Uterus (tissue), 4 donors: Measurements from ENCODE around the gene SHQ1. TPM values are rescaled to one million over a fixed set of nuclear protein-coding genes. Genes with fewer than 3 reads are reported as not detected.

Experiments used
- DNase-seq, 2 donors: peaks; one replicate each; pipeline ENCODE4 v3.0.0-alpha.2; 2019 to 2020
- H3K27ac ChIP-seq, 2 donors: fragments of 200-600 bp; sonication (generic); 1 replicate in 1 of 2; 2 replicates in 1 of 2; pipeline ENCODE4 v1.5.1; 2016 to 2018
- H3K27me3 ChIP-seq, 2 donors: fragments of 200-600 bp; sonication (generic); one replicate each; pipeline ENCODE4 v1.5.1; 2018 to 2019; ENCODE audit warnings: control low read depth in 1 of 2
- H3K36me3 ChIP-seq, 2 donors: fragments of 200-600 bp; sonication (generic); one replicate each; pipeline ENCODE4 v1.5.1; 2019; ENCODE audit warnings: control low read depth in 1 of 2
- H3K4me1 ChIP-seq, 2 donors: fragments of 200-600 bp; sonication (generic); one replicate each; pipeline ENCODE4 v1.5.1; 2018 to 2019; ENCODE audit warnings: control low read depth in 1 of 2
- H3K4me3 ChIP-seq, 2 donors: fragments of 200-600 bp; sonication (generic); 1 replicate in 1 of 2; 2 replicates in 1 of 2; pipeline ENCODE4 v1.5.1; 2018 to 2019; ENCODE audit warnings: mild to moderate bottlenecking in 1 of 2
- H3K9me3 ChIP-seq, 2 donors: fragments of 200-600 bp; sonication (generic); one replicate each; pipeline ENCODE4 v1.5.1; 2019; ENCODE audit warnings: control low read depth in 1 of 2
- CTCF ChIP-seq, 4 experiments: fragments of 200-600 bp in 2 of 4; fragments of 450-650 bp in 2 of 4; sonication (generic) in 2 of 4; IDR thresholded peaks; one replicate each; pipeline ENCODE4 v1.5.1; 2016 to 2019; ENCODE audit warnings: antibody characterized with exemption in 4 of 4, mild to moderate bottlenecking in 2 of 4, moderate library complexity in 1 of 4
- POLR2A ChIP-seq, 2 donors: fragments of 450-650 bp; IDR thresholded peaks; one replicate each; pipeline ENCODE4 v1.6.1; 2016; ENCODE audit warnings: antibody characterized with exemption in 2 of 2, mild to moderate bottlenecking in 1 of 2, moderate library complexity in 1 of 2
- intact Hi-C: fragments of 100-400 bp; cut with DNase I; formaldehyde crosslinking; loops from one replicate; pipeline ENCODE4 v1.15.1; 2023; ENCODE audit warnings: low total_unique reads
- total RNA-seq, 4 donors: library from RNA; depleted of rRNA in 3 of 4; stranded (reverse); fragments of >200 nt in 3 of 4; gene quantifications; one replicate each; pipeline versions ENCODE4 v1.1.0 to v1.2.4, GENCODE V29; 2014 to 2023
- donor health status: DM: yes; HTN: yes; CAD: no.

Gene SHQ1
- total RNA-seq, 4 donors from 2014 or later: 8.2 to 30.9 (median 19.2) TPM

- no peak for TF ChIP-seq CTCF (IDR thresholded peaks at IDR 0.05)
- TF ChIP-seq POLR2A (IDR thresholded peaks at IDR 0.05): no peak
Measured at GRCh38 chr3:72802001-72802400, 46.2 kb downstream of the SHQ1 start.

GRCh38 chr3:72800869-72801268 lies 47.4 kb downstream of the SHQ1 start:
- DNase-seq: no peak
- H3K27ac ChIP-seq: no peak overlapping the region
- intact Hi-C loops: no loop called here
- H3K4me3 ChIP-seq: no peak overlapping the region
- H3K4me1 ChIP-seq: no peaks in the 10 kb centered on the region
- H3K27me3 ChIP-seq: no peaks in the 10 kb centered on the region
- TF ChIP-seq POLR2A (IDR thresholded peaks at IDR 0.05) (no peak), CTCF (IDR thresholded peaks at IDR 0.05) (no peak)
- H3K9me3 ChIP-seq: no peaks in the 10 kb centered on the region
- no peaks in the 10 kb centered on the region for H3K36me3 ChIP-seq

More at GRCh38 chr3:72802001-72802400, 46.2 kb downstream of the SHQ1 start:
- DNase-seq: no peak
- Histone ChIP-seq H3K9me3 (no peaks in the 10 kb centered on the region), H3K27me3 (no peaks in the 10 kb centered on the region), H3K36me3 (no peaks in the 10 kb centered on the region), H3K4me1 (no peaks in the 10 kb centered on the region), H3K27ac (no peak overlapping the region), H3K4me3 (no peak overlapping the region)
- intact Hi-C loops: no loop called here

- H3K27me3 ChIP-seq: no peaks in the 10 kb centered on the region
- H3K4me1 ChIP-seq: no peaks in the 10 kb centered on the region
- no peaks in the 10 kb centered on the region for H3K9me3 ChIP-seq
- intact Hi-C loops: no loop called here
- no peak overlapping the region for H3K27ac ChIP-seq
- no peak overlapping the region for H3K4me3 ChIP-seq
- TF ChIP-seq POLR2A (IDR thresholded peaks at IDR 0.05) (no peak), CTCF (IDR thresholded peaks at IDR 0.05) (no peak)
- no peaks in the 10 kb centered on the region for H3K36me3 ChIP-seq
- DNase-seq: no peak
Measured at GRCh38 chr3:72798552-72799195, 49.6 kb downstream of the SHQ1 start.

- no peaks in the 10 kb centered on the region for H3K27me3 ChIP-seq
- intact Hi-C loops: no loop called here
- no peak for DNase-seq
- H3K4me3 ChIP-seq: no peak overlapping the region
- H3K4me1 ChIP-seq: no peaks in the 10 kb centered on the region
- no peaks in the 10 kb centered on the region for H3K9me3 ChIP-seq
- H3K36me3 ChIP-seq: no peaks in the 10 kb centered on the region
- no peak overlapping the region for H3K27ac ChIP-seq
- TF ChIP-seq POLR2A (IDR thresholded peaks at IDR 0.05) (no peak), CTCF (IDR thresholded peaks at IDR 0.05) (no peak)
Measured at GRCh38 chr3:72797773-72798543, 50.3 kb downstream of the SHQ1 start.

- TF ChIP-seq CTCF (IDR thresholded peaks at IDR 0.05) (no peak), POLR2A (IDR thresholded peaks at IDR 0.05) (no peak)
- Histone ChIP-seq H3K36me3 (no peaks in the 10 kb centered on the region), H3K9me3 (no peaks in the 10 kb centered on the region), H3K27ac (no peak overlapping the region), H3K4me3 (no peak overlapping the region), H3K4me1 (no peaks in the 10 kb centered on the region), H3K27me3 (no peaks in the 10 kb centered on the region)
- no peak for DNase-seq
- intact Hi-C loops: no loop called here
Measured at GRCh38 chr3:72794079-72794478, 54.2 kb downstream of the SHQ1 start.
